ENCODE data around the gene TBL1XR1. TPM values are rescaled to one million over a fixed set of nuclear protein-coding genes. Genes with fewer than 3 reads are reported as not detected.
"Not testable (repeated sequence)": the region's sequence is repeated elsewhere in the genome, so short reads cannot be mapped to it uniquely, and the experiment has no call there.

Gene TBL1XR1
- total RNA-seq, 4 donors from 2014 or later: 51.6 to 91.1 (median 66.0) TPM

GRCh38 chr3:177174607-177175170 is 22.6 kb downstream of the TBL1XR1 start:
- intact Hi-C loops (cut with DNase I; ENCODE audit: low total_unique reads): no loop called here
- 44 to 54% methylated on average over 5 of the region's 5 CpGs for WGBS, 2 donors
- DNase-seq (ENCODE audit: low spot score in 2 of 2): no peak

GRCh38 chr3:177169936-177170722 is 27.2 kb downstream of the TBL1XR1 start:
- no peak for TF ChIP-seq CTCF (IDR thresholded peaks at IDR 0.05)
- TF ChIP-seq POLR2A (IDR thresholded peaks at IDR 0.05): no peak
- no peak for DNase-seq (ENCODE audit: low spot score in 2 of 2)
- 69 to 71% methylated on average over 4 of the region's 4 CpGs for WGBS, 2 donors
- intact Hi-C loops (cut with DNase I; ENCODE audit: low total_unique reads): no loop called here
- H3K4me3 ChIP-seq (ENCODE audit: low read depth, poor library complexity, severe bottlenecking): no peak overlapping the region

More at GRCh38 chr3:177174607-177175170, 22.6 kb downstream of the TBL1XR1 start:
- H3K4me3 ChIP-seq (ENCODE audit: low read depth, poor library complexity, severe bottlenecking): no peak overlapping the region
- TF ChIP-seq POLR2A (IDR thresholded peaks at IDR 0.05) (no peak), CTCF (IDR thresholded peaks at IDR 0.05) (no peak)

GRCh38 chr3:177168431-177168830 is 28.9 kb downstream of the TBL1XR1 start:
- intact Hi-C loops (cut with DNase I; ENCODE audit: low total_unique reads): no loop called here
- no peak for TF ChIP-seq POLR2A (IDR thresholded peaks at IDR 0.05)
- 89 to 93% methylated on average over 4 of the region's 4 CpGs for WGBS, 2 donors
- DNase-seq (ENCODE audit: low spot score in 2 of 2): no peak
- no peak overlapping the region for H3K4me3 ChIP-seq (ENCODE audit: low read depth, poor library complexity, severe bottlenecking)

GRCh38 chr3:177162742-177163141 is 34.5 kb downstream of the TBL1XR1 start:
- 63 to 71% methylated on average over 4 of the region's 4 CpGs for WGBS, 2 donors
- DNase-seq (ENCODE audit: low spot score in 2 of 2): no peak
- intact Hi-C loops (cut with DNase I; ENCODE audit: low total_unique reads): no loop called here
- TF ChIP-seq POLR2A (IDR thresholded peaks at IDR 0.05) (no peak), CTCF (IDR thresholded peaks at IDR 0.05) (no peak)
- no peak overlapping the region for H3K4me3 ChIP-seq (ENCODE audit: low read depth, poor library complexity, severe bottlenecking)

- H3K4me3 ChIP-seq (ENCODE audit: low read depth, poor library complexity, severe bottlenecking); DNase-seq (ENCODE audit: low spot score in 2 of 2); intact Hi-C loops (cut with DNase I; ENCODE audit: low total_unique reads): not testable (repeated sequence)
- 98% methylated on average over 2 of the region's 2 CpGs for WGBS, 2 donors
Observed at GRCh38 chr3:177161603-177162002, 35.7 kb downstream of the TBL1XR1 start.

- TF ChIP-seq POLR2A (IDR thresholded peaks at IDR 0.05) (no peak), CTCF (IDR thresholded peaks at IDR 0.05) (no peak)
- H3K4me3 ChIP-seq (ENCODE audit: low read depth, poor library complexity, severe bottlenecking): no peak overlapping the region
- no peak for DNase-seq (ENCODE audit: low spot score in 2 of 2)
- intact Hi-C loops (cut with DNase I; ENCODE audit: low total_unique reads): no loop called here
- 97 to 98% methylated on average over 8 of the region's 8 CpGs for WGBS, 2 donors
Observed at GRCh38 chr3:177158461-177158860, 38.8 kb downstream of the TBL1XR1 start.
